NCI-H146 (cell line): ENCODE results near the gene LSM12.
A peak's percentile ranks its signal among the peaks of the same experiment; 100 is the strongest.

ENCODE experiments used
- DNase-seq: peaks from one replicate; lab custom pipeline; 2025; lab: John Stamatoyannopoulos, UW

Gene LSM12

GRCh38 chr17:44095647-44096496, 29.4 kb upstream of the LSM12 start:
- peak; percentile 92 for DNase-seq

DNA sequence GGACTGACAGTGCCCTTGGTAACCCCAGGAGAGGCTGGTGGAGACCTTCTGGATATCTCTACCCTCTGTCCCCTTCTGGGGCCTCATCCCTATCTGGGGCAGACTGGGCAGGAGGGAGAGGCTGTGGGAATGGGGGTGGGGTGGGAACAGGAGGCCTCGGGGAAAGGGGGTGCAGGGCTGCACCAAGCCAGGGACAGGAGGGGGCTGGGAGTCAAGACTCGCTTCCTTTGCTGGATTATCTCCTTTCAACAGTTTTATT, 28.8 kb upstream of the LSM12 start:
- no peak for DNase-seq

DNA sequence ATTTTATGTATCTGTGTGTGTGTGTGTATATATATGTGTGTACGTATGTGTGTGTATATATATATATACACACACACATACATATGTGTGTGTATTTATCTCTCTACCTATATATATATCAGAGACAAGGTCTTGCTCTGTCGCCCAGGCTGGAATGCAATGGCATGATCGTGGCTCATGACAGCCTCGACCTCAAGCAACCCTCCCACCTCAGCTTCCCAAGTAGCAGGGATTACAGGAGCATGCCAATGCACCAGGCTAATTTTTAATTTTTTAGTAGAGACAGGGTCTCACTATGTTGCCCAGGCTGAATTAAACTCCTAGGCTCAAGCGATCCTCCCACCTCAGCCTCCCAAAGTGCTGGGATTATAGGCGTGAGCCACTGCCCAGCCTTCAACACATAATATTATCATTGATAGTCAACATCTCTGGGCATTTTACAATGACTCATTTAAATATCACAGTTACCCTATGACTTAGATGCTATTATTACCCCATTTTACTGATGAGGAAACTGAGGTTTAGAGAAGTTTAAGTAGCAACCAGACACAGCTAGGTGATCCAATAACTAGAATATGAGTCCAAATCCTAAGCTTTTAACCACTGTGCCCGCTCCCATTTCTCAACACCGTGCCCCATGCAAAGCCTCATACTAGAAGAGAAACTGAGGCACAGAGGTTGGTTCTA, 28.4 kb upstream of the LSM12 start:
- no peak for DNase-seq

DNA sequence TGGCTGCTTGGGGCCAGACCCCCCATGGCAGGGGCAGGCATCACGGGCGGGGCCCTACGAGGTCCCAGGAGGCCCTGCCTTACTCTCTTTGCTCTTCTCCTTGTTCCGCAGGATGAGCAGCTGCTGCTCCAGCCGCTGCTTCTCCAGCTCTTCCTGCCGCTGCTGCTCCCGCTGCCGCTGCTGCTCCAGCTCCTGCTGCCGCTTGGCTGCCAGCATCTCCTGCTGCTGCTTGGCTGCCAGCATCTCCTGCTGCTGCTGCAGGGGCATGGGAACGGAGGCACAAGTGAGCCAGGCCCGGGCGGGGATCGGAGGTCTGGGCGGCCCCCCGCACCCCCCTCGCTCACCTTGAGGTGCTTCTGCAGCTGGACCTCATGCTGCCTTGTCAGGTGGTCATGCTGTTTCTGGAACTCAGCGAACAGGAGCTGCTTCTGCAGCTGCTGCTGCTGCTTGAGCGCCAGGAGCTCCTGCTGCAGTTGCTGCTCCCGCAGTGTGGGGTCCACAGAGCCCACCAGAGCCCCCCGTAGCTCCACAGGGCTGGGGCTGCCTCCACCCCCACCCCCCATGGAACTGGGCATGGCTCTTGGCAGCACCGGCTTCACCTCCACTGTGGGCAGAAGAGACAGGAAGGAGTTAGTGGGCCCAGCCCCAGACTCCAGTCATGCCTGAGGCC, 26.9 kb upstream of the LSM12 start:
- no peak for DNase-seq

GRCh38 chr17:44092051-44092450, 25.6 kb upstream of the LSM12 start:
- no peak for DNase-seq

DNA sequence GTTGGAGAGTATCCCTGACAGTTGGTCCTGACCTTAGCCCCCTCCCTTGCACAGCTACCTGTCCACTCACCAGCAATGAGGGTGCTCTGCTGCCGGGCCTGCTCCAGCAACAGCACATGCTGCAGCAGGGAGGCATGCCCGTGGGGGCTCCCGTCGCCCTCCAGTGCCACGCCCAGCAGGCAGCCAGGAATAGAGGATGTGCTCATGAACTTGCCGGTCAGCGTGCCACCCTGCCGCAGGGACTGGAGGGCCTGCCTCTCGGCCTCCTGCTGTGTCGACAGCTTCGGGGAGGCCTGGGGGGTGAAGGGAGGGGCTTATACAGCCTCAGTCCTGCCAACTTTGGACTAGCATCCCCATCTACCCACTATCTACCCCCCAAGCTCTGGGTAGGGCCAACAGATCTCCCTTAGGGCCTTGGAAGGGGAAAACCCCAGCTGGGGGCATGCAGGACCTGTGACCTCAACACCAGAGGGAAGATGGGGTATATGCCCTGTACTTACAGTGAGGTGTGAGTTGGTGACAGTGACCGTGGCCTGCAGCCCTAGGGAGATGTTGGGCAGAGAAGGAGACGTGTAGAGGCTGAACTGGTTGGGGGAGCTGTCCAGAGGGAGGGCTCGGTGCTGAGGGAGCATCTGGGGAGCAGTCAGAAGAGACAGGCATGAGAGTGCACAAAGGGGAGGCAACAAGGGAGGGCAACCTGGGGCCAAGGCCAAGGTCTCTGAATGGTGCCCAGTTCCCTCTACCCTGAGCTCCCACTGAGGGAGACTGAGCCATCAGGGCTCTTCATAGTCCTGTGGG, 24.9 kb upstream of the LSM12 start:
- no peak for DNase-seq

GRCh38 chr17:44088254-44088653, 21.8 kb upstream of the LSM12 start:
- DNase-seq, result no peak

GRCh38 chr17:44087319-44087718, 20.8 kb upstream of the LSM12 start:
- DNase-seq, result no peak

DNA sequence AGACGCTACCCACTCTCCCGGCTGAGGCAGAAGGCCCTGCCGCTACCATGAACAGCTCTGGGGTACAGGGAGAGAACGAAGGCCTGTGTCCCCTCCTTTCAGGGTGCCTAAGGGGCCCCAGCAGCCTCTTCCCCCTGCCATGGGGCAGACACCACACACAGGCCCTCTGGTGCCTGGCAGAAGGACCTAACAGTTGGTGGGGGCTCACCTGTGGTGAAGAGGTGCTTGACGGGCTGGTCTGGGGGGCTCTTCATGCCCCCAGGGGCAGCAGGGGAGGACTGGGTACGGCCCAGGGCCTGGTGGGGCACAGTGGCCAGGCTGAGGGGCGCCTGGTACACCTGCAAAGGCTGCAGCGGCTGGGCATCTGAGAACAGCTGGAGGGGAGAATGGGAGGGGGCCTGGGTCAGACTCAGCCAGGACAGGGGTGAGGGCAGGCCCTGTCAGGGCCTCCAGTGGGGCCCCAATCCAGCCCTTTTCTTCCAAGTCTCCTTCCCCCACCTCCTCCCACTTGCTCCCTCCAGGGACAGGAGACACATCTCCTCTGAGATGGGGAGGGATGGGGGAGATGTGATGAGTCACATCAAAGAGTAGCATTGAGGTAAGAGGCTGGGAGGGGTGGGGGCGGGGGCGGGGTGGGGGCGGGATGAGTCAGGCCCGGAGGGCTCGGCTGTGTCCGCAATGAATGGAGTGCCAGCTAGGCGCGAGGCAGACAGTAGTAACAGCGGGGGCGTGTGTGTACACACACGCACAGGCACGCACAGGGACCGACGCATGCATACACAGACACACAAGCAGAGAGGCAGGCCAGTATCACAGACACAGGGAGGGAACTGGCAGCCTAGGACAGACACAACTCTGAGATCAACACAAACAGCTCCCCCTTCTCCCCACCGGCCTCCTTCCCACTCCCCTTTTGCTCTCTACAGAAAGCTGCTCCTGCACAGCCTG, 20.2 kb upstream of the LSM12 start:
- no peak for DNase-seq

GRCh38 chr17:44085908-44086307, 19.4 kb upstream of the LSM12 start:
- DNase-seq, result no peak

DNA sequence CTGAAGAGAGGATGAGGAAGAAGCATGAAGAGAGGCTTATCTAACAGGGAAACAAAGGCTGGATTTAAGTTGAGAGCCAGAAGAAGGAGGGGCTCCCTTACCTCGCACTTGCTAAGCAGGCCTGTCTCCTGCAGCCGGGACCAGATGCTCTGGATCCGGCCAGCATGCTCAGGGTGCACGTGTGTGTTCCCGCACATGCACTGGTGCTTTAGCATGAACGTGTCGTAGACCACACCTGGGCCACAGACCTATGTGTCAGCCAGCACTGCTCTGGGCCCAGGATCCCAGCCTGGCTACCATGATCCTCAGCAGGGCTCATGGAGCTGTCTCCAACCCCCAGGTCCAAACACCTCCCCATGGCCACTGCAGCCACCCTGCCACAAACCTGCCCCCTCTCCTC, 18.4 kb upstream of the LSM12 start:
- DNase-seq, result no peak

- DNase-seq, result no peak
Observed at GRCh38 chr17:44084131-44084538, 17.7 kb upstream of the LSM12 start.

DNA sequence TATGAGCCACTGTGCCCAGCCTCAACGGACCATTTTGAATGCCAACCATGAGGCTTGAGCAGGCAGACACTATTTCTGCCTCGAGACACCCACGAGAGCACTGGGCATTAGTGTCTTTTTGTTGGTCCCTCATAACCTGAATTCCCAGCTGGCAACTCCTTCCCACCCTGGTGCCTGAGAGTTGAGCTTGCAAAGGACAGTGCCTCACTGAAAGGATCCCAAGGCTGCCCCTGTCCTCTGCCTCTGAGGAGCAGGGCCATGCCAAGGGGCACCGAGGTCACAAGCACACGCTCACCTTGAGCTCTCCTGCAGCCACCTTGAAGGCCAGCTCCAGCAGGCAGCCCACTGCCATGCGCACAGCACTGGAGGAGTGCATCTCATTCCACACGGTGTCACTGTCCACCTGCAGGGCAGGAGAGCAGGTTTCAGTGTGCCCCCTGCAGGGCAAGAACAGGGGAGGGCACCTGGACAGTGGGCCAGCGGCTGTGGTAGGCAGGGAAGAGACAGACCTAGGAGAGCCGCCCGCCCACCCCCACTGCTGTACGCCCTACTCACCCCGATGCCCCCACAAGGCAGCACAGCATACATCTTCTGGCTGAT, 16.9 kb upstream of the LSM12 start:
- DNase-seq, result peak; percentile 48

- no peak for DNase-seq
Observed at GRCh38 chr17:44082256-44082927, 15.9 kb upstream of the LSM12 start.

DNA sequence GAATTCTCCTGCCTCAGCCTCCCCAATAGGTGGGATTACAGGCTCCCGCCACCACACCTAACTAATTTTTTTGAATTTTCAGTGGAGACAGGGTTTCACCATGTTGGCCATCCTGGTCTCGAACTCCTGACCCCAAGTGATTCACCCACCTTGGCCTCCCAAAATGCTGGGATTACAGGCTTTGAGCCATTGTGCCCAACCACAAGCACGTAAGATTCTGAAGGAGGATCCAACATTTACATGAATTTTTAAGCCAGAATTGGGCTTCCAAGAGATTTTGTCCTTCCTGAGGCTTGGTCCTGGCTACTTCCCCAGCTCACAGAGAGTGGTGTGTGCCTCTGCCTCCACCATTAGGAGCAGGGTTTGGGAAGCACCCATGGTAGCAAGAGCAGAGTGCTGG, 15.2 kb upstream of the LSM12 start:
- no peak for DNase-seq

DNA sequence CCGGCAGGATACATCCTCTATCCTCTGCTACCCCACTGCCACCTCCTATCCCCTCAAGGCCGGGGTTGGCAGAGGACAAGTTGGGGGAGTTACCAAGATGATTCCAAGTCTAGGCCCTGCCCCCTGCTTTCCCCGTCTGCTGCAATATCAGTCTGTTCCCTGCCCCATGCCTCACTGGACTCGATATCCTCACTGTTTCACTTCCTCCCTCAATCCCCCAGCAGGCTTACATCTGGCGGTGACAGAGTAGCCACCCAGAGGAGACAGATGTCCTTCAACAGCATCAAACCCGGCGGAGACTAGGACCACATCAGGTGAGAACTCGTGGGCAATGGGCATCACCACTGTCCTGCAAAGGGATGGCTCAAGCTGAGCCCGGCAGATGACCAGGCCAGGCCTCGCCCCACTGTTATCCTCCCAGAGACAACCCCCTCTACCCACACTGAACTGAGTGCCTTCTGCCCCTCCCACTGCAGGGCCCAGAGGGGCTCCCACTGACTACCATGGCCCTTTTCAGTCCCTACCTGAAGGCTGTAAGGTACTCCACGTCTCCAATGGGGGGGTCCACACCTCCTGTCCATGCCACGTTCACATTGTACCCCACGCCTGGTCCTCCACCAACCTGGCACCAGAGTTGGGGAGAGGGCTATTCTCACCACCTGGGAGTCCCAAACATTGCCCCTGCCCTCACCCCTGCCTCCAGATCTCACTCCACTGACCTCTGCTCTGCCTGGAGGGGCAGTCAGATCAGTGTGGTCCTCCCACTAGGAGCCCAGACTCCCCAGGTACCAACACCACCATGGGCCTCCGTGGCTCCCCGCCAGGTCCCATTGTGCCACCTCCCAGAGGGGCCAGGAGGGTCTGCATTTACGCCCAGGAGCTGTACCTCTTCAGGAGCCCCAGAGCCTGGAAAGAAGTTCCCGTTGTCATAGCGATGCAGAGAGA, 13.7 kb upstream of the LSM12 start:
- no peak for DNase-seq

- DNase-seq, result no peak
Observed at GRCh38 chr17:44078412-44078811, 11.9 kb upstream of the LSM12 start.

DNA sequence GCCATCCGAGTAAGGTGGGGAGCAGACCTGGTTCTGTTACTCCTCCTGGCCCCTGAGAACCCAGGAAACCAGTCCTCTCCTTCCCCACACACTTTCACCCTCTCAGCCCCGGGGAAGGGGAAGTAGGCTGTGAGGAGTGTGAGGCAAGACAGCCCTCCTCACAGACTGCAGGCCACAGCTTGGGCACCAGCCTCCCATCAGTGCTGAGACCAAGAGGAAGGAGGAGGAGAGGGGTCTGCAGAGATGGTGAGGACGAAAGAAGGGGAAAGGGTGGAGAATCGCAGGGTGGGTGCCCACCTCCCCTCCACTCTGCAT, 11.1 kb upstream of the LSM12 start:
- no peak for DNase-seq
